HepG2 (cell line): ENCODE data around the gene PSMB10. TPM values are rescaled to one million over a fixed set of nuclear protein-coding genes. Genes with fewer than 3 reads are reported as not detected.

ENCODE experiments used
- ARID2 ChIP-seq: sonication (generic); formaldehyde crosslinking; IDR thresholded peaks from 2 replicates; pipeline ENCODE4 v1.8.1; 2022; ENCODE audit warnings: mild to moderate bottlenecking, missing genetic modification reagents, borderline replicate concordance
- ATM ChIP-seq: fragments of 450-650 bp; IDR thresholded peaks from 2 replicates; pipeline ENCODE4 v1.7.1; 2017; ENCODE audit warnings: mild to moderate bottlenecking, borderline replicate concordance
- IRX3 ChIP-seq: sonication (generic); formaldehyde crosslinking; IDR thresholded peaks from 2 replicates; pipeline ENCODE4 v1.8.1; 2023; ENCODE audit warnings: mild to moderate bottlenecking, low read depth, missing genetic modification reagents, borderline replicate concordance
- REPIN1 ChIP-seq: sonication (generic); formaldehyde crosslinking; IDR thresholded peaks from 2 replicates; pipeline ENCODE4 v1.8.0; 2022; ENCODE audit warnings: missing genetic modification reagents, low read depth, mild to moderate bottlenecking, borderline replicate concordance
- THYN1 ChIP-seq: sonication (generic); formaldehyde crosslinking; IDR thresholded peaks from 2 replicates; pipeline ENCODE4 v1.8.1; 2023; ENCODE audit warnings: low read depth, mild to moderate bottlenecking, moderate library complexity, missing genetic modification reagents, borderline replicate concordance
- ZNF747 ChIP-seq: sonication (generic); formaldehyde crosslinking; IDR thresholded peaks from 2 replicates; pipeline ENCODE4 v1.8.1; 2023; ENCODE audit warnings: missing genetic modification reagents, mild to moderate bottlenecking, borderline replicate concordance
- polyA plus RNA-seq, 8 experiments: library from polyadenylated mRNA; depleted of rRNA in 3 of 8; stranded (reverse) in 7 of 8; unstranded in 1 of 8; fragments of >200 nt; fragmentation: Illumina TruSeq in 4 of 8; extraction: Trizol in 4 of 8; gene quantifications; 2 replicates each; pipeline versions ENCODE4 v1.2.1 to v1.2.3, GENCODE V29; 2011 to 2016; ENCODE audit warnings: low read depth in 4 of 8, missing spikeins in 1 of 8, mixed read lengths in 1 of 8; ENCODE audit not compliant: insufficient read depth in 1 of 8
- total RNA-seq, 5 experiments: library from RNA; depleted of rRNA; stranded (reverse); fragments of >200 nt; fragmentation: Illumina TruSeq; extraction: Trizol; gene quantifications; 2 replicates each; pipeline ENCODE4 v1.2.3, GENCODE V29; 2016; ENCODE audit warnings: low read depth in 1 of 5
- TF ChIP-seq, protein P1 (sequence below): sonication (generic); formaldehyde crosslinking; IDR thresholded peaks from 2 replicates; pipeline ENCODE4 v1.4.0; 2020; ENCODE audit warnings: missing genetic modification reagents
- TF ChIP-seq, protein P2 (sequence below): sonication (generic); formaldehyde crosslinking; IDR thresholded peaks from 2 replicates; pipeline ENCODE4; 2020; ENCODE audit warnings: missing genetic modification reagents, mild to moderate bottlenecking, borderline replicate concordance
- TF ChIP-seq, protein P3 (sequence below): sonication (generic); formaldehyde crosslinking; IDR thresholded peaks from 2 replicates; pipeline ENCODE4 v1.5.1; 2020; ENCODE audit warnings: mild to moderate bottlenecking, missing genetic modification reagents, borderline replicate concordance

PSMB10 gene
- total and polyA plus RNA-seq, 2 of the 13 experiments (the other 11 are each of a cell fraction or from before 2014, with no cell fraction given), result 12.7 to 65.9 TPM

- TF ChIP-seq, protein P1, sequence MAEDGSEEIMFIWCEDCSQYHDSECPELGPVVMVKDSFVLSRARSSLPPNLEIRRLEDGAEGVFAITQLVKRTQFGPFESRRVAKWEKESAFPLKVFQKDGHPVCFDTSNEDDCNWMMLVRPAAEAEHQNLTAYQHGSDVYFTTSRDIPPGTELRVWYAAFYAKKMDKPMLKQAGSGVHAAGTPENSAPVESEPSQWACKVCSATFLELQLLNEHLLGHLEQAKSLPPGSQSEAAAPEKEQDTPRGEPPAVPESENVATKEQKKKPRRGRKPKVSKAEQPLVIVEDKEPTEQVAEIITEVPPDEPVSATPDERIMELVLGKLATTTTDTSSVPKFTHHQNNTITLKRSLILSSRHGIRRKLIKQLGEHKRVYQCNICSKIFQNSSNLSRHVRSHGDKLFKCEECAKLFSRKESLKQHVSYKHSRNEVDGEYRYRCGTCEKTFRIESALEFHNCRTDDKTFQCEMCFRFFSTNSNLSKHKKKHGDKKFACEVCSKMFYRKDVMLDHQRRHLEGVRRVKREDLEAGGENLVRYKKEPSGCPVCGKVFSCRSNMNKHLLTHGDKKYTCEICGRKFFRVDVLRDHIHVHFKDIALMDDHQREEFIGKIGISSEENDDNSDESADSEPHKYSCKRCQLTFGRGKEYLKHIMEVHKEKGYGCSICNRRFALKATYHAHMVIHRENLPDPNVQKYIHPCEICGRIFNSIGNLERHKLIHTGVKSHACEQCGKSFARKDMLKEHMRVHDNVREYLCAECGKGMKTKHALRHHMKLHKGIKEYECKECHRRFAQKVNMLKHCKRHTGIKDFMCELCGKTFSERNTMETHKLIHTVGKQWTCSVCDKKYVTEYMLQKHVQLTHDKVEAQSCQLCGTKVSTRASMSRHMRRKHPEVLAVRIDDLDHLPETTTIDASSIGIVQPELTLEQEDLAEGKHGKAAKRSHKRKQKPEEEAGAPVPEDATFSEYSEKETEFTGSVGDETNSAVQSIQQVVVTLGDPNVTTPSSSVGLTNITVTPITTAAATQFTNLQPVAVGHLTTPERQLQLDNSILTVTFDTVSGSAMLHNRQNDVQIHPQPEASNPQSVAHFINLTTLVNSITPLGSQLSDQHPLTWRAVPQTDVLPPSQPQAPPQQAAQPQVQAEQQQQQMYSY (CRISPR knock-in tag), result peak; percentile 24; the same call in 1 of the 2 replicates
- no peak; the same call in 1 of the 2 replicates for TF ChIP-seq IRX3
- peak; percentile 54; the same call in 1 of the 2 replicates for TF ChIP-seq ZNF747 (CRISPR knock-in tag)
- no peak for TF ChIP-seq REPIN1
- TF ChIP-seq ARID2 (CRISPR knock-in tag), result no peak
- TF ChIP-seq, protein P2, sequence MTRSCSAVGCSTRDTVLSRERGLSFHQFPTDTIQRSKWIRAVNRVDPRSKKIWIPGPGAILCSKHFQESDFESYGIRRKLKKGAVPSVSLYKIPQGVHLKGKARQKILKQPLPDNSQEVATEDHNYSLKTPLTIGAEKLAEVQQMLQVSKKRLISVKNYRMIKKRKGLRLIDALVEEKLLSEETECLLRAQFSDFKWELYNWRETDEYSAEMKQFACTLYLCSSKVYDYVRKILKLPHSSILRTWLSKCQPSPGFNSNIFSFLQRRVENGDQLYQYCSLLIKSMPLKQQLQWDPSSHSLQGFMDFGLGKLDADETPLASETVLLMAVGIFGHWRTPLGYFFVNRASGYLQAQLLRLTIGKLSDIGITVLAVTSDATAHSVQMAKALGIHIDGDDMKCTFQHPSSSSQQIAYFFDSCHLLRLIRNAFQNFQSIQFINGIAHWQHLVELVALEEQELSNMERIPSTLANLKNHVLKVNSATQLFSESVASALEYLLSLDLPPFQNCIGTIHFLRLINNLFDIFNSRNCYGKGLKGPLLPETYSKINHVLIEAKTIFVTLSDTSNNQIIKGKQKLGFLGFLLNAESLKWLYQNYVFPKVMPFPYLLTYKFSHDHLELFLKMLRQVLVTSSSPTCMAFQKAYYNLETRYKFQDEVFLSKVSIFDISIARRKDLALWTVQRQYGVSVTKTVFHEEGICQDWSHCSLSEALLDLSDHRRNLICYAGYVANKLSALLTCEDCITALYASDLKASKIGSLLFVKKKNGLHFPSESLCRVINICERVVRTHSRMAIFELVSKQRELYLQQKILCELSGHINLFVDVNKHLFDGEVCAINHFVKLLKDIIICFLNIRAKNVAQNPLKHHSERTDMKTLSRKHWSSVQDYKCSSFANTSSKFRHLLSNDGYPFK (CRISPR knock-in tag), result no peak
- no peak for TF ChIP-seq THYN1
- no peak for TF ChIP-seq ATM
- TF ChIP-seq, protein P3, sequence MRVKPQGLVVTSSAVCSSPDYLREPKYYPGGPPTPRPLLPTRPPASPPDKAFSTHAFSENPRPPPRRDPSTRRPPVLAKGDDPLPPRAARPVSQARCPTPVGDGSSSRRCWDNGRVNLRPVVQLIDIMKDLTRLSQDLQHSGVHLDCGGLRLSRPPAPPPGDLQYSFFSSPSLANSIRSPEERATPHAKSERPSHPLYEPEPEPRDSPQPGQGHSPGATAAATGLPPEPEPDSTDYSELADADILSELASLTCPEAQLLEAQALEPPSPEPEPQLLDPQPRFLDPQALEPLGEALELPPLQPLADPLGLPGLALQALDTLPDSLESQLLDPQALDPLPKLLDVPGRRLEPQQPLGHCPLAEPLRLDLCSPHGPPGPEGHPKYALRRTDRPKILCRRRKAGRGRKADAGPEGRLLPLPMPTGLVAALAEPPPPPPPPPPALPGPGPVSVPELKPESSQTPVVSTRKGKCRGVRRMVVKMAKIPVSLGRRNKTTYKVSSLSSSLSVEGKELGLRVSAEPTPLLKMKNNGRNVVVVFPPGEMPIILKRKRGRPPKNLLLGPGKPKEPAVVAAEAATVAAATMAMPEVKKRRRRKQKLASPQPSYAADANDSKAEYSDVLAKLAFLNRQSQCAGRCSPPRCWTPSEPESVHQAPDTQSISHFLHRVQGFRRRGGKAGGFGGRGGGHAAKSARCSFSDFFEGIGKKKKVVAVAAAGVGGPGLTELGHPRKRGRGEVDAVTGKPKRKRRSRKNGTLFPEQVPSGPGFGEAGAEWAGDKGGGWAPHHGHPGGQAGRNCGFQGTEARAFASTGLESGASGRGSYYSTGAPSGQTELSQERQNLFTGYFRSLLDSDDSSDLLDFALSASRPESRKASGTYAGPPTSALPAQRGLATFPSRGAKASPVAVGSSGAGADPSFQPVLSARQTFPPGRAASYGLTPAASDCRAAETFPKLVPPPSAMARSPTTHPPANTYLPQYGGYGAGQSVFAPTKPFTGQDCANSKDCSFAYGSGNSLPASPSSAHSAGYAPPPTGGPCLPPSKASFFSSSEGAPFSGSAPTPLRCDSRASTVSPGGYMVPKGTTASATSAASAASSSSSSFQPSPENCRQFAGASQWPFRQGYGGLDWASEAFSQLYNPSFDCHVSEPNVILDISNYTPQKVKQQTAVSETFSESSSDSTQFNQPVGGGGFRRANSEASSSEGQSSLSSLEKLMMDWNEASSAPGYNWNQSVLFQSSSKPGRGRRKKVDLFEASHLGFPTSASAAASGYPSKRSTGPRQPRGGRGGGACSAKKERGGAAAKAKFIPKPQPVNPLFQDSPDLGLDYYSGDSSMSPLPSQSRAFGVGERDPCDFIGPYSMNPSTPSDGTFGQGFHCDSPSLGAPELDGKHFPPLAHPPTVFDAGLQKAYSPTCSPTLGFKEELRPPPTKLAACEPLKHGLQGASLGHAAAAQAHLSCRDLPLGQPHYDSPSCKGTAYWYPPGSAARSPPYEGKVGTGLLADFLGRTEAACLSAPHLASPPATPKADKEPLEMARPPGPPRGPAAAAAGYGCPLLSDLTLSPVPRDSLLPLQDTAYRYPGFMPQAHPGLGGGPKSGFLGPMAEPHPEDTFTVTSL (CRISPR knock-in tag), result no peak; the same call in 1 of the 2 replicates
Measured at GRCh38 chr16:67892899-67893742, 43.5 kb downstream of the PSMB10 start, which contains the start of gene PSKH1 (continued).
